Small intestine (tissue), 7 donors: ENCODE data around the gene MOV10. TPM values are rescaled to one million over a fixed set of nuclear protein-coding genes. Genes with fewer than 3 reads are reported as not detected.

ENCODE experiments used
- DNase-seq, 2 donors: peaks; one replicate each; pipeline versions ENCODE4 v3.0.0 to v3.0.0-alpha.2; 2013
- FAIRE-seq: peaks from 2 replicates; lab custom pipeline; 2012; peaks lifted over from hg19 to GRCh38; lab: Jason Lieb, UNC
- H3K27ac ChIP-seq, 3 donors: one replicate each; pipeline ENCODE4 v1.5.1; 2013; ENCODE audit warnings: low read length in 2 of 3, mild to moderate bottlenecking in 2 of 3, control low read depth in 1 of 3, inconsistent platforms in 1 of 3, low read depth in 1 of 3, moderate library complexity in 1 of 3
- H3K27me3 ChIP-seq, 3 donors: one replicate each; pipeline ENCODE4 v1.6.1; 2013; ENCODE audit warnings: low read length in 3 of 3, inconsistent platforms in 1 of 3; ENCODE audit not compliant: control insufficient read depth in 3 of 3, insufficient read depth in 3 of 3
- H3K36me3 ChIP-seq, 3 donors: one replicate each; pipeline ENCODE4 v1.6.1; 2013; ENCODE audit warnings: low read length in 3 of 3, inconsistent platforms in 1 of 3, low read depth in 1 of 3, mild to moderate bottlenecking in 1 of 3, moderate library complexity in 1 of 3; ENCODE audit not compliant: control insufficient read depth in 3 of 3, insufficient read depth in 2 of 3
- H3K4me1 ChIP-seq, 3 donors: one replicate each; pipeline ENCODE4 v1.6.1; 2013; ENCODE audit warnings: low read length in 2 of 3, inconsistent platforms in 1 of 3, low read depth in 1 of 3, mild to moderate bottlenecking in 1 of 3, moderate library complexity in 1 of 3; ENCODE audit not compliant: control insufficient read depth in 3 of 3, insufficient read depth in 2 of 3
- H3K4me3 ChIP-seq, 3 donors: one replicate each; pipeline ENCODE4 v1.5.1; 2013; ENCODE audit warnings: low read length in 3 of 3, control low read depth in 1 of 3, inconsistent platforms in 1 of 3, low read depth in 1 of 3, mild to moderate bottlenecking in 1 of 3, moderate library complexity in 1 of 3
- H3K9me3 ChIP-seq, 2 donors: one replicate each; pipeline ENCODE4 v1.6.1; 2013; ENCODE audit warnings: low read depth in 1 of 2, low read length in 1 of 2; ENCODE audit not compliant: control insufficient read depth in 2 of 2, insufficient read depth in 1 of 2
- WGBS, 3 donors: extraction: QIAGEN DNeasy Blood & Tissue Kit; methylation state at CpG; one replicate each; pipeline ENCODE4 v1.1.7; 2013; 5-methylcytosine and 5-hydroxymethylcytosine counted together
- polyA plus RNA-seq, 4 donors: library from polyadenylated mRNA; stranded (reverse) in 3 of 4; unstranded in 1 of 4; fragments of 200-250 nt in 3 of 4; fragments of 120-200 nt in 1 of 4; gene quantifications; one replicate each; pipeline versions ENCODE4 v1.2.1 to v1.2.3, GENCODE V29; 2013
- donor health status: healthy with polysubstance abuse.
- donor health status: control.
- donor health status: control.
- donor health status: Bipolar disorder and iron deficiency.
- donor health status: healthy.

MOV10 gene
- polyA plus RNA-seq, 4 donors, result 53.2 to 222 (median 118) TPM

DNA sequence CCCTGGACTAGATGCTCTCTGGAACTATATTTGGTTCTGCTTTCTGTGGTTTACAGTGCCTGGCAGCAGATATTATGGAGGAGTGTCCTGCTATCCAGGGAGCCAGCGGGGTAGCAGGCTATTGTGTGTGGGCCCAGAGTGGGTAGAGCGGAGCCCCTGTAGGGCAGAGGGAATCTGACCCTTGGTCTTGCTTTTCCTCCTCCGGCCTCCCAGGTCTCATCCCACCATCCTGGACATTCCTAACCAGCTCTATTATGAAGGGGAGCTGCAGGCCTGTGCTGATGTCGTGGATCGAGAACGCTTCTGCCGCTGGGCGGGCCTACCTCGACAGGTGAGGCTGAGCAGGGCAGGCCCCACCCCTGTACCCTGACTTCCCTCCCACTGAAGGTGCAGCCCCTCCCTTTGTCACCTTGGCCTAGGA, 23.3 kb downstream of the MOV10 start:
- no peaks in the 10 kb centered on the region for H3K27me3 ChIP-seq
- H3K9me3 ChIP-seq, result no peaks in the 10 kb centered on the region
- H3K27ac ChIP-seq, result peak overlapping the region; percentile 69 to 91 (median 88)
- H3K36me3 ChIP-seq, result peaks cover 18 to 93% (median 22%) of the 10 kb centered on the region in 3 donors
- DNase-seq (peak in 1 of 2 donors; percentile 53), FAIRE-seq (no peak)
- H3K4me3 ChIP-seq, result no peak overlapping the region
- WGBS, 3 donors, result 76 to 88% (median 86%) methylated on average over 9 of the region's 9 CpGs
- peaks cover 8 to 59% (median 20%) of the 10 kb centered on the region in 3 donors for H3K4me1 ChIP-seq

DNA sequence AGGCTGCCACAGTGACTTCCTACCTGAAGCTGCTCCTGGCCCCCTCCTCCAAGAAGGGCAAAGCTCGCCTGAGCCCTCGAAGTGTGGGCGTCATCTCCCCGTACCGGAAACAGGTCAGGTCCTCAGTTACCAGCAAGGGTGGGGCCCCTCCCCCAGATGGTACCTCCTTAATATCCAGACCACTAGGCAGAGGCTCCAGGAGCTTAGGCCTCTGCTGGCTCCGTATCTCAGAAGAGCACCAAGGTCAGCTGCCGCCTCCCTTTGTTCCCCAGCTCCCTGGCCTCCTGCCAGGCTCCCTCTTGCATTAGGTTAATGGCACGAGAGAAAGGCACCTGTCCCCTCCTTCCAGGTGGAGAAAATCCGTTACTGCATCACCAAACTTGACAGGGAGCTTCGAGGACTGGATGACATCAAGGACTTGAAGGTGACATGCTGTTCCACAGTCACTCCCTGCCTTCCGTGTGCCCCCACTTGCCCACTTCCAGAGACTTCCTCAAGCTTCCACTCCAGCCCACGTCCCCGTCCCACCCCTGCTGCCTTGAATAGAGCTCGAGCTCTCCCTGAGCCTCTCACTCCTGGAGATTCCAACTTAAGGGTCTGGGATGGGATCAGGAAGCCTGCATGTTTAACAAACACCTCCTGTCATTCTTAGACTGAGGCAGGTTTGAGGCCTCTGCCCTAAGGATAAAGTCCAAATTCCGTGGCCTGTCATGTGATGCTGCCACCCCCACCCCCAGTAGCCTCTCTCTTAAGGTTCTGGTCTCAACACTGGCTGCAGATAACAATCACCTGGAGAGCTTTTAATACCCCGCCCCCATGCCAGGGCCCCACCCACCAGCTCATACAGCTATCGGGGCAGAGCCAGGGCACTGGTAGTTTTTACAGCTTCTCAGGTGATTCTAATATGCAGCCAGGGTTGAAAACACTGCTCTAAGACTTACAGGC, 24.2 kb downstream of the MOV10 start:
- H3K36me3 ChIP-seq, result peaks cover 17 to 95% (median 19%) of the 10 kb centered on the region in 3 donors
- H3K27ac ChIP-seq, result peak overlapping the region; percentile 69 to 93 (median 88)
- peaks cover 13 to 66% (median 20%) of the 10 kb centered on the region in 3 donors for H3K4me1 ChIP-seq
- 13 to 54% (median 28%) methylated on average over 16 to 17 of the region's 17 CpGs for WGBS, 3 donors
- FAIRE-seq, result no peak
- H3K27me3 ChIP-seq, result no peaks in the 10 kb centered on the region
- no peaks in the 10 kb centered on the region for H3K9me3 ChIP-seq
- peak overlapping the region in 1 of 3 donors; percentile 2 for H3K4me3 ChIP-seq
- DNase-seq, result peak; percentile 96 to 98

DNA sequence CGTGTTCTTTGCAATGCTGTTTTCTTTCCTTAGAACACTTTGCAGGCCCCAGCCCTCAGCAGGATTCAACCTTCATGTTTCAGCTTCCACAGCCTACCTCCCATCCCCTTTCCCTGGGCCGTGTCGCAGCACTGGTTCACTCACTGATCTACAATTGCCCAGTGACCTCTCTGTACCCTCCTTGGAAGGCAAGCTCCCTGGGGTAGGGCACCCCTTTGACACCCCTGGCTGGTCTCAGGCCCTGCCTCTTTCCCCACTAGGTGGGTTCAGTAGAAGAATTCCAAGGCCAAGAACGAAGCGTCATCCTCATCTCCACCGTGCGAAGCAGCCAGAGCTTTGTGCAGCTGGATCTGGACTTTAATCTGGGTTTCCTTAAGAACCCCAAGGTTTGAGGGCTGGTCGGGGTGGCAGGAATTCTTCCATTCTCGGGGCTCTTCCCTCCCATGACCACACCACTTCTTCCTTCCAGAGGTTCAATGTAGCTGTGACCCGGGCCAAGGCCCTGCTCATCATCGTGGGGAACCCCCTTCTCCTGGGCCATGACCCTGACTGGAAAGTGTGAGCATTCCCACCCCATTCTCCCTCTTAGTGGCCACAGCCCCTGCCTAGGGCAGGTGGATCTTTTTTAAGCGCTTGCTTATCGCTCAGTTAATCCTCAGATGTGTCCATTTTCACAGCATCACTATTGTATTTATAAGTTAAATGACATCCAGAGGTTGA, 25.1 kb downstream of the MOV10 start:
- Histone ChIP-seq H3K9me3 (no peaks in the 10 kb centered on the region), H3K36me3 (peaks cover 15 to 89% (median 15%) of the 10 kb centered on the region in 3 donors), H3K27me3 (no peaks in the 10 kb centered on the region), H3K4me3 (no peak overlapping the region), H3K4me1 (peaks cover 16 to 76% (median 23%) of the 10 kb centered on the region in 3 donors), H3K27ac (peak overlapping the region; percentile 69 to 93 (median 88))
- DNase-seq (peak; percentile 59 to 65), FAIRE-seq (no peak)
- WGBS, 3 donors, result 35 to 59% (median 44%) methylated on average over 13 of the region's 13 CpGs

DNA sequence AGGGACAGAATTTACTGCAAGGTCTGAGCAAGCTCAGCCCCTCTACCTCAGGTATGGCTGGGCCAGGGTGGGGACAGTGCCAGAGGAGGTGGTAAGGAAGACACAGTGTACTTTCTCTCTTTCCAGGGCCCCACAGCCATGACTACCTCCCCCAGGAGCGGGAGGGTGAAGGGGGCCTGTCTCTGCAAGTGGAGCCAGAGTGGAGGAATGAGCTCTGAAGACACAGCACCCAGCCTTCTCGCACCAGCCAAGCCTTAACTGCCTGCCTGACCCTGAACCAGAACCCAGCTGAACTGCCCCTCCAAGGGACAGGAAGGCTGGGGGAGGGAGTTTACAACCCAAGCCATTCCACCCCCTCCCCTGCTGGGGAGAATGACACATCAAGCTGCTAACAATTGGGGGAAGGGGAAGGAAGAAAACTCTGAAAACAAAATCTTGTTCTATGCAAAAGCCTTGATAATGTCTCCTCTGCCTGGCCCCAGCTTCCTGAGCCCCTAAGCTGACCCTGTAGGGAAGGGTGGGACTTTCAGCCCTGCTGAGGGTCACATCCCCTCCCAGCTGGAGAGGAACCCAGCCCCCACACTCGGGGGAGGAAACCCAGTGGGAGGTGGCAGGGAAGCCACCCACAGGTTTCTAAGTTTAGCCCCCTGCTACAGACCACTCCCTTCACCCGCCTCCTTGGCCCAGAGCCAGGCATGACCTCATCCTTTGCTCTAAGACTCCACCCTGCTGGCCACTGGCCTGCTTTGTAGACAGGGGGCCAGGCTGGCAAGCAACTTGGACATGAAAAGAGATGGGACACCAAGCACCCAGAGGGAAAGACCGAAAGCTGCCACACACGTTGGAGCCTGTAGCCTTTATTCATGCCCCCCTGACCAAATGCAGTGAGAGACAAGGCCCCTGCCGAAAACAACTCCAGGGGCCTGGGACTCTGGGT, 26.1 kb downstream of the MOV10 start:
- Histone ChIP-seq H3K4me1 (peaks cover 16 to 84% (median 24%) of the 10 kb centered on the region in 3 donors), H3K36me3 (peaks cover 10 to 79% (median 14%) of the 10 kb centered on the region in 3 donors), H3K27me3 (no peaks in the 10 kb centered on the region), H3K9me3 (no peaks in the 10 kb centered on the region), H3K4me3 (no peak overlapping the region), H3K27ac (peak overlapping the region; percentile 69 to 93 (median 88))
- WGBS, 3 donors, result 33 to 43% (median 36%) methylated on average over 7 of the region's 7 CpGs
- peak; percentile 89 to 96 for DNase-seq
- FAIRE-seq, result no peak

DNA sequence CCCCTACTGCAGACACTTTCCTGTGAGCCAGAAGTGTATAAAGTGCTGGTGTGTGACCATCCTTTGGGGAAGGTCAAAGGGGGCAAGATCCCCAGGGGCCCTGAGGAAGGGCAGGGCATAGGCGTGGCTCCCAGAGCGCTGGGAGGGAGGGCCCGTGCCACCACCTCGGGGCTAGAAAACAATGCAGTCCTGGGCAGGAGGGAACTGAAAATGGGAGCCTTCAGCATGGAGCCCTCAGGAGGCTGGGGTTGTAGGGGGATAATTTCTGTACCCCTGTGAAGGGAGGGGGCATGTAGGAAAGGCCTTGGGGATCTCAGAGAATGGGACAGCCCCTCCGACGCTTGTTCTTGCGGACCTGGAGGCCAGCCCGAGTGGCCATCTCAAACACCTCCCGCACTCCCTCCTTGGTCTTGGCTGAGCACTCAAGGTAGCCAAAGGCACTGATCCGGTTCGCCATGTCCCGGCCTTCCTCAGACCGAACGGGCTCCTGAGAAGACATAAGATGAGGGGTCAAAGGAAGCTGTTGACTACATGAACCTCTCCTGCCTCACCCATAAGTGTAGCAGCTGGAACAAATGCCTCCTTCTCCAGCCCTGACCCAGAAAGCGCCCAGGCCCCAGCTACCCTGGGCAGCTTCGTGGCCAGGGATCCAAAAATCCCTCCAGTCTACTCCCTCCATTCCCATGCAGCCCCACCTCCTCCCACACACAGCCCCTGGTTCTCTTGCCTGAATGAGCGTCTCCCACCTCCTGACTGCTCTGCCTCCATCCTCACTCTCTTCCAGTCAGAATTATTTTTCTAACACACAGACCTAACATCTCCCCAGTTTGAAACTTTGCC, 27.0 kb downstream of the MOV10 start:
- Histone ChIP-seq H3K36me3 (peaks cover 10 to 70% (median 10%) of the 10 kb centered on the region in 3 donors), H3K4me1 (peaks cover 16 to 88% (median 28%) of the 10 kb centered on the region in 3 donors), H3K27ac (peak overlapping the region; percentile 69 to 93 (median 88)), H3K4me3 (no peak overlapping the region), H3K9me3 (no peaks in the 10 kb centered on the region), H3K27me3 (no peaks in the 10 kb centered on the region)
- FAIRE-seq (no peak), DNase-seq (no peak)
- 68 to 84% (median 79%) methylated on average over 14 to 17 of the region's 17 CpGs for WGBS, 3 donors

DNA sequence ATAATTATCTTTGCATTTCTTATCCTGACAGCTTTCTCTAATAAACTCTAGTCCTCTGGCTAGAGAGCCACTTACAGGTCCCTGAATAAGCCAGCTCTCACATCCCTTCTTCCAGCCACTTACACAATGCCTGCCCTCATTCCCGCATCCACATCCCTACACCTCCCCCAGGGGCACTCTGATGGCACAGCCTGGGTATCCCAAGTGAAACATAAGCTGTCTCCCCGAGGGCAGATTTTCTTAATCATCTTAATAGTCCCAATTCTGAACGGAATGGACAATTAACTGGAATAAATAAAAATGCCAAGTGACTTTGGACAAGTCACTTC, 27.6 kb downstream of the MOV10 start:
- no peak for FAIRE-seq
- Histone ChIP-seq H3K36me3 (peaks cover 10 to 64% (median 10%) of the 10 kb centered on the region in 3 donors), H3K27ac (peak overlapping the region; percentile 69 to 93 (median 88)), H3K27me3 (no peaks in the 10 kb centered on the region), H3K4me1 (peaks cover 16 to 84% (median 28%) of the 10 kb centered on the region in 3 donors), H3K4me3 (no peak overlapping the region), H3K9me3 (no peaks in the 10 kb centered on the region)
- no peak for DNase-seq
- 57 to 65% (median 65%) methylated on average over 3 of the region's 3 CpGs for whole genome bisulfite sequencing, 3 donors
